ENCODE results near the gene CDH13.

CDH13 gene

DNA sequence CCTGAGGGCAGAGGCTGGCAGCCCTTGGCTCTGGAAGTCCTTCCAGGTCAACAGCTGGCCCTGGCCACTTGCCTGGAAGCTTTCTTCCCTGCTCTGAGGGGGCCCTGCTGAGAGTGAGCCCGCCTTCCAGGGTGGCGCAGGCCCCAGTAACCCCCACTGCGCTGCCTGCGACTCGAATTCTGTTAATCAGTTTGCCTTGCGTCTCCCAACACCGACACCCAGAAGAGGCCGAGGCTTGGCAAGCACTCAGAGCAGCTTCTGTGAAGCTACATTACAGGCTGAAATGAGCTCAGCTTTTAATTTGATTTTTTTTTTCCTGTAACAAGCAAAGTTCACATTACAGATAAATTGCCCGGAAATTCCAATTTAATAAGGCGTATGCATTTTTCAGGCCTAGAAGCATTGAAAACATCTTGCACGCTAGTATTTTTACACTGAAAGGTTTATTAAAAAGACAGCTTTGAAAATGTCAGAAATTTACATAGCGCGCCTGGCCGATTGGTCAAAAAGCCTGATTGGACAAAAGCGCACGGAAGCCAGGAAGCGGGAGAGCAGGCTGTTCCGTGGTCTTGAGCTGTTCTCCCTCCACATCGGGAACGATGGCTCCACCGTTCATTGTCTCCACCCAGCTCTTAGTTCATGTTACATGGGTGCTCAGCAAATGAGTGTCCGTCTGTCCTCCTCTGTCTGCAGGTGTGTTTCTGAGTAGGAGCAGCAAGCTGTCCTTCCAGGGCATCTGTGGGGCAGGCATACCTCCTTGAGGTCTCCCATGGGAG is 1115.5 kb downstream of the CDH13 start:
- no peak for DNase-seq

DNA sequence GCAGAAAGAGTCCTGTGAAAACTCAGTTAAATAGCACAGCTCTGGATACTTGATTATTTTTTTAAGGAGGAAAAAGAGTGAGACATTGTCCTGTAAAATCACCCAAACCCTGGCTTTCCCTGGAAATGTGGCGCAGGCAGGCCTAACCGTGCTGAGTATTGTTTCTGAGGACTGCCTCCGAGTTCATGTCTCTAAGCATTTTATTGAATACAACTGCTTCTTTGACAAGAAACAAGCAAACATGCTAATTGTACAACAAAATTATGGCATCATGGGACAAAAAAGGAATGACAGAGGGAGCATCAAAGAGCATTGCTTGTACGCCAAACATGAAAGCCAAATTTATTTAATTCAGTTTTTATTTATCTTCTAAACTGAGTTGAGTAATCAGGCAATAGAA is 1116.5 kb downstream of the CDH13 start:
- no peak for DNase-seq

DNA sequence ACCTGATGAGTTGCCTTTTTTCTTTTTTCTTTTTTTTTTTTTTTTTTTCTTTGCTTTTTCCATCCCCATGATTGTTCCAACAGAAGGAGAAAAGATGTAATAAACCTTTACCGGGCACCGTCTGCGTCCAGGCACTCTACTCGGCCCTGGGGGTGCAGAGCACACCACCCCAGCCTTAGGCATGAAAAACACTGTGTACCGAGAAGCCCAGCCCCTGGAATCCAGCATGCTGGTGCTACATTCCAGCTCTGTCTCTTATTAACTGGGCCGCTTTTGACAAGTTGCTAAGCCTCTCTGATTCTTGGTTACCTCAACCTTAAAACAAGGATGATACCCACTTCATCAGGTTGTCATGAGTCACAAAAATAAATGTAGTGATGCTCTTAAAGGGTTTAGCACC is 1117.0 kb downstream of the CDH13 start:
- no peak for DNase-seq

DNA sequence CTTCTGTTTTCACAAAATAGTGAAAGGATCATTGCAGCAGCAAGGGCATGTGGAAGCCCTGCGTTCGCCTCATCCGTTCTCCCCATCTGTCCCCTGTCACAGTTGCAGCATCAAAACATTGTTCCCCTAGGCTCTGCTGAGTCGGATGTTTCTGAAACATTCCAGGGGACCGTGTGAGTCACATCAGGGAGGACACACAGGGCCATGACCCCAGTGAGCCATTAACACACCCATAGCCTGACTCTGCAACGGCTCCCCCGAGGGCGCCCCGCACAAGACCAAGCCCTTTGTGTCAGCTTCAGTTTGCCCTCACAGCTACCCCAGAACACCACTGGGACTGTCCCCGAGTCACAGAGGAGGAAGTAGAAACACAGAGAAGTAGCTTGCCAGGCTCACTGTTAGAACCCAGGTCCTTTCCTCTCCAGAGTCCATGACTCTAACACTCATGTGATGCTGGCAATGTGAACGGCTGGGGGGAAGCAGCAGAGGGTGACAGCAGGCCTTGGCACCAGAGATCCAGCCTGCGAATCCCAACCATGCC is 1117.7 kb downstream of the CDH13 start:
- no peak for DNase-seq

DNA sequence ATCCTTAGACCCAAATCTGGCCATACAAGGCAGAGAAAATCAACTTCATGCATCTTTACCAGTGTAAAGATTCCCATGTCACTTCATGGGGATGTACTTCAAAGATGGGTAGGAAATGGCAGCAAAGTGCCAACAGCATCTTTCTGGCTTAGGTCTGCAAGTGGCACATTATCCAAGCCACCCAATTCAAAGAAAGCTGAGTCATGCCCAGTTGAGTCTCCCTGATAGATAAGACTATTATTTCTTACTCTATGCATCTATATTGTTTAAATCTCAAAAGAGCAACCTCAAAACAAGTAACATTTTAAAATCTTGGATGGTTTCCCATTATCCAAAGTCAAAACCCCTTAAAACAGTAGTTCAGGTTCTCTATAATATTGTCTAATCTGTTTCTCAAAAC is 1119.8 kb downstream of the CDH13 start:
- DNase-seq, result no peak

DNA sequence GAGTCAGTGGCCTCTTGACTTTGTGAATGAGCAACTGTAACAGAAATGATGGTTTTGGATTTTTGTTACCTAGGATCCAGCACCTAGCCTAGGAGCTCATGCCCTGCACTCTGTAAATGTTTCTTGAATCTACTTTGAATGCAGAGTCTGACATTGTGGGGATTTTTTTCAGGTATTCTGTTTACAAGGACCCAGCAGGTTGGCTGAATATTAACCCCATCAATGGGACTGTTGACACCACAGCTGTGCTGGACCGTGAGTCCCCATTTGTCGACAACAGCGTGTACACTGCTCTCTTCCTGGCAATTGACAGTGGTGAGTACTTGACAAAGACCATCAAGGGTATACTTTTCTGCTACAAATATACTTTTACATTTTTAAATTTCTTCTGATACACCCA is 1121.2 kb downstream of the CDH13 start:
- no peak for DNase-seq

DNA sequence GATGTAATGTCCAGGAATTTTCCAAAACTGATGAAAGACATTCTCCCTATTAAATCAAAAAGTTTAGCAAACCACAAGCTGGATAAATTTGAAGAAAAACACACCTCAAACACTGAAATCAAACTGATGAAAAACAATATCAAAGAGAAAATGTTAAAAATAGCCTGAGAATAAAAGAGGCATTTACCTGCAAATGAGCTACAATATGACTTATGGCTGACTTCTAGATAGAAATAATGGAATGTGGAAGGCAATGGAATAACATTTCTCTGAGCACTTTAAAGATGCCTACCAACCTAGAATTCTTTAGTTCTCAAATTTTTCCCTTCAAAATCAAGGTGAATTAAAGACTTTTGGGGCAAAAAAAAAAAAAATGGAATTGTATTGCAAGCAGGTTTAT is 1128.6 kb downstream of the CDH13 start:
- no peak for DNase-seq

DNA sequence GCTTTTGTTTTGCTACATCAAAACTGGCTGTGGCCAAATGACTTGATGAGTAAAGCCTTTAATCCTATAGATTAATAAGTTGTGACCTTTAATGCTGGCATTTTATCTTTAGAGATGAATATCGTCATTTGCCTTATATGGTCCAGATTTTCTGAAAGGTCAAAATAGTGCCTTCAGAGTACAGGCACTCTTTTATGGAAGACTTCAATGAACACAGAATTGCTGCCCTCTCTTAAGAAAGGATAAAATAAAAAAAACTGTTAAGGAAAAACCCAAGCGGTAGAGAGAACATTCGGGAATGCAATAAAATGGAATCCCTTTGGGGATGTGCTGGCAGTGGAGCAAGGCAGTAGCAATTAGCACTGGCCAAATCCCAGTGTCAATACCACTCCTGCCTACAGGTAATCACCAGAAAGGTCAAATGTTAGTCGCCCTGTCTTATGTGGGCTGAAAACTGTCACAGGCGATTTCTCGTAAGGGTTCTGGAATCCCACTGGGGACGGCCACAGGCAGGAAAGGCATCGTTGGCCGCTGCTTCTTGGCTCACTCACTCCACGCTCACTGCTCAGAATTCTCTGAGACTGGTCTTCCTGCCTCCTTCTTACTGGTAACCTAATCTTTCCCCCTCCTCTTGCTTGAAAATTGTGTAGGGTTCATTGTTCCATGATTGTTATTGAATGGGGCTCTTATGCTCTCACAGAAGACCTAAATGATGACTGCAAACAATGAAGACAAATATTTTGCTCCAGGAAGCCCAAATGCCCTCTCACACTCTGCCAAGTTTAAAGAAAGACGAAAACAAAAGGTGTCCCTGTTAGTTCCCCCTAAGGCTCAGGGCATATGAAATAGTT is 1135.6 kb downstream of the CDH13 start:
- DNase-seq, result no peak

DNA sequence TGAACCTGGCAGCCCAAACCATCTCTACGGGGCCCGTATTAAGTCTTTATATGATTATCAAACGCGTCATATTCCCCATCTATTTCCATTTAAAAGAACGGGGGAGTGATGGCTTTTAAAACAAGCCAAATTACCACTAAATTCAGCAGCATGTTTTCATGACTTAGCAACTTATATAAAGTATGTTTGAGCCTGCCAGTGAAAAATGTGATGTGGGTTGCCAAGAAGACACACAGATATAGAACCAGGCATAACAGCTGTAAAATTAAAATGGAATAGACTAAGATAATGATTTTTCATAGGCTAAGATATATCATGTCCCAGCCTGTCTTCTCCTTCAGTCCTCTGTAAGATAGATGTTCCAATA is 1136.2 kb downstream of the CDH13 start:
- no peak for DNase-seq

DNA sequence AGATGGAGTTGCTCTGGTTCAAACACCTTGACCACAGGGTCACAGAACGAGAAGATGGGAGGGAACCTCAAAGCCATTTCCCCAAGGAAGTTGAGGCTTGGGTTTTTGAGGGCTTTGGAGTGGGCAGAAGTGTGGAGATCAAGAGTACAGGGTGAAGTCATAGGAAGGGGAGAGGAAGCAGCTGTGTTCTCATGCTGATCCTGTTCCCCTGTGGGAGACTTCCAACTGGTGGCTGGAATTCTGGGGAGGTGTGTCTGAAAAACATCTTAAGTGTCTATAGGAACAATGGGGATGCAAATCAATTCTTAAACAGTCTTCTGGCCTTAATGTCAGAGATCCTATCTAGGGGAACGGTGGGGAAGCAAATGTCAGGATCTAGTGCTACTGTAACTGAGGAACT is 1142.2 kb downstream of the CDH13 start:
- no peak for DNase-seq

DNA sequence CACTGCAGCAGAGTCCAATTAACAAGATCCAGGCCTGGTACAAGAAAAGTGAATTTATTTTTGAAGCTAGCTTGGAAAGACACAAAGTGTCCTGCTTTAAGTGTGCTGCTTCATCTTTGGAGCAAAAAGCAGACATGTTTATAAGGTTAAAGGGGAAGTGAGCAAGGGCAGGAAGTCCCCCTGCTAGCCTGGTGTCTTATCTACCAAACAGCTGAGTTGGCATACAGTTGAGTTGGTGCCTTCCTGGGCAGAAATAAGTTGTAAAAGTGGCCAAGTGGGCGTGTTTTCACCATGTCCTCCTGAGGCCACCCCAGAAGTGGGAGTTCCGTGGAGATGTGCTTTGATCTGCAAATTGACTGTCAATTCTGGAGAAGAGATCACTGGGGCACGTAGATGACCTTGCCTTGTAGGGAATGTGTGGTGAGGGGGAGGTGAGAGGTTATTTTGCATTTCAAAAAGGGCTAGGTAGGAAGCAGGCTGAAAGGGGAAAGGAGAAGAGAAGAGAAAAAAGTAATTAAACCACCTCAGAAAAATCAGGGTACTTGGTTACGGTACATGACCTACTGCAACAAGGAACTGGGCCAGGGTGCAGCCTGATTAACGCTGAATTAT is 1142.7 kb downstream of the CDH13 start:
- no peak for DNase-seq

DNA sequence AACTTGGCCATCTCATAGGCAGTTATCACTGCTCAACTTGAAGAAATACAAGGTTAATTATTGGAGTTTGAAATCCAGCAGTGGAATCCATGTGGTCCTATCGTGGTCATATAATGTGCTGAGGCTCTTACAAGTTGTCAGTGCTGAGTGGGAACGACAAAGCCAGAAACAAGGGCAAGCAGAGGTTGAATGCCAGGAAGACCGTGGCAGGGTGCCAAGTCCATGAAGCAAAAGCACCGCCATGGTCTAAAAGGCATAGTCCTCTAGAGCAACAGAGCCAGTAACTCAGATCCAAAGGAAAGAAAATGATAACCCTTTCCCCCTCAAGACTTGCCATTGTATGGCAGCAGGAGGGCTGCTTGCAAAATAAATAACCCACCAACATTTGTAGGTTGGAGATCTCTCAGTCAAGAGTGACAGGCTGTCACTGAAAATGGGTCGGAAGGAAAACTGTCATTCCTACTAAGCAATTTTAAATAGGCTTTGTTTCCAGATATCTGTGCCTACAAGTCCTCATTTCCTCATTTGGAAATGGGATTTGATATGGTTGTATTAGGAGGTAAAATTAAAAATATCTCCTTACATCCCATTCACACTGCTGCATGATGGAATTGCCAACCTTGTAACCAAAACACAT is 1144.7 kb downstream of the CDH13 start:
- DNase-seq, result no peak

DNA sequence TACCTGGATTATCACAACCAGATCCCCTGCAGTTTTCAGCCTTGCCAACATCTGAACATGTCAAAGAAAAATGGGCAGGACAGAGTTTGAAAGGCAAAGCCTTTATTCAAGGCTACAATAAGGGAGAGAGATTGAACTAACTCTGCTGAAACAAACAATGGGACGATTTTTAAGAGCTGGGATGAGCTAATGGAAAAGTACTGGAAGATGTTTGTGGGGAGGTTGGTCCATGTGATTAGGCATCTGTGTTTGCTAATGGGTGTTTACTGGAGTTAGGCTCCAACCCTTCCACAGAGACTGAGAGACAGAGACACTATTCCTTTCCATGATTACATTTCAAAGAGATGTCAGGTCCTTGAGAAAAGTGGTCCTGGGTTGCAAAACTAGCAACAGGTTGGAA is 1146.0 kb downstream of the CDH13 start:
- no peak for DNase-seq

DNA sequence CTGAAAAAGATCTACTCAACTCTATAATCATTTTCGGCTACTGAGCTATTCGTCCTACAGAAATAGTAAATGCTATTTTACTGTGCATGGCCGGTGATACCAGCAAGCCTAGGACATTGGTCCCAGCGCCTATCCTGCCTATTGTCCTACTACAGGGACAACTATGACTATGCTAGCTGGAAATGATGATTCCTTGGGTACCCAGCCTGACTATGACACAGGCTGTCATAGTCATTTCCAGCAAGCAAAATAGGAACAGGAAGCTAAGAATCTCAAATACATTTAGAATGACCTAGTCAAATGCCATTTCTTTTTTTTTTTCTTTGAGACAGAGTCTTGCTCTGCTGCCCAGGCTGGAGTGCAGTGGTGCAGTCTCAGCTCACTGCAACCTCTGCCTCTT is 1147.3 kb downstream of the CDH13 start:
- no peak for DNase-seq

DNA sequence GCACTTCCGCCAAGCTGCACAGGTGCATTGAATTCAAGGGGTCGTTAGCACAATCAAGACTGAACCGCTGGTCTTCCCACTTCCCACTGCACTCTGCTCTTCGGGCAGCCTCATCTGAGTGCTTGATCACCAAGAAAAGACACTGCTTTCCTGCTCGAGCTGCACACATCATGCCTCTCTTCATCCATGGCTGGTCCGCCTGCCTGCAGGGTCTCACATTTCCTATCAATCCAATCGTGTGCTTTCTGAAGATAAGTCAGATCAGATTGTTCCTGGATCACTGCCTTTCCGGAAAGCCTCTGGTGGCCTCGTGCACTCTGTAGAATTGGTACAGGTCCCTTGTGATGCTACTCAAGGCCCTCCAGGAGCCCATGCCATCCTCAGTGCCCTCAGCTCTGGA is 1150.2 kb downstream of the CDH13 start:
- no peak for DNase-seq

DNA sequence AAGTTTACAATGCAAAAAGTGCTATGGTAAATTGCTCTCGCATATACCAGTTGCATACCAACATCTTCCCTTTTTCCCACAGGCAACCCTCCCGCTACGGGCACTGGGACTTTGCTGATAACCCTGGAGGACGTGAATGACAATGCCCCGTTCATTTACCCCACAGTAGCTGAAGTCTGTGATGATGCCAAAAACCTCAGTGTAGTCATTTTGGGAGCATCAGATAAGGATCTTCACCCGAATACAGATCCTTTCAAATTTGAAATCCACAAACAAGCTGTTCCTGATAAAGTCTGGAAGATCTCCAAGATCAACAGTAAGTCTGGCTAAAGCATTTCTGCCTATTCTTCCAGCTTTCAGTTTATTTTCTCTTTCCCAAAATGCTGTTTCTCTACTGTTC is 1153.1 kb downstream of the CDH13 start:
- DNase-seq, result no peak

DNA sequence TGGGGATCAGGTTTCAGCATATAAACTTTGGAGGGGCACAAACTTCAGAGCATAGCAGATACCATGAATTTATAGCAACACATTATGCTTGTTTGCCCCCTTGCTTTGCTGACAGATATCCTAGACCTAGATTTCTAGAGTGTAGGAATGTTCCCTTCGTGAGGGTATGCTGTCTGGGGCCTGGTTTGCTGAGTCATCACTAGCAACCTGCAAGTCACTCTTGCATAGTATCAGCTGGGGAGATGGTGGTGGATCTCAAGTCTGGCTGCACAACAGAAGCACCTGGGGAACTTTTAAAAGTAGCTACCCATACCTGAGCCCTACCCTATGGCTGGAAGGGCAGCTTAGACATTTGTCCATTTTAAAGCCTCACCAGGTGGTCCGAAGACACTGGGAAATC is 1158.7 kb downstream of the CDH13 start:
- DNase-seq, result no peak

DNA sequence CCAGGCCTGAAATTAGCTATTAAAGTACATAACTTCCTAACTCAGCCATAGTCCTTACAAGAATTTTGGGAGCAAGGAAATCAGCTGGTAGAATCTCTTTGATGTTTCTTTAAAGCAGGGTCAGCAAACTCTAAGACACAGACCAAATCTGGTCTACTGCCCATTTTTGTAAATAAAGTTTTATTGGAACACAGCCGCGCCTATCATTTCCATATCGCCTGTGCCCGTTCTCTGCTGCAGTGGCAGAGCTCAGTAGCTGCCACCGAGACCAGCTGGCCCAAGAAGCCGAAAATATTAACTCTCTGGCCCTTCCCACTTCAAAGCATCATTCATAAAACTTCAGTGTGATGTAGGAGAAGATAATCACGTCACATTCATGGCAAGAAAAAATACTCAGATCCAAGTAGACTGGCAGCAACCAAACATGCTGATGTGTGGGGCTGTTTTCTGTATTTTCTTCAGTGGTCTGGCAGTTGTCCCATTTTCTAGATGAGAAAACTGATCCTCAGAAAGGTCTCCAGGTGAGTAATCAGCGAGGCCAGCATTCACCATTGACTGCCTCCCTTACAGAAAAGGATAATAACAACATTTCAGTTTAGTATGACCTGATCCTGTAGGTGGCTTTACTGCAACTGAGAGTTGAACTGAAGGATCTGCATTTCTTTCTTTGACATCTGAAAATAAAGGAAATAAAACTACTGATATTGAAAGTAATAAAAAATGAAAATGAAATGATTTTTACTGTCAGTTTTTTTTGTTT is 1163.1 kb downstream of the CDH13 start:
- DNase-seq, result no peak

DNA sequence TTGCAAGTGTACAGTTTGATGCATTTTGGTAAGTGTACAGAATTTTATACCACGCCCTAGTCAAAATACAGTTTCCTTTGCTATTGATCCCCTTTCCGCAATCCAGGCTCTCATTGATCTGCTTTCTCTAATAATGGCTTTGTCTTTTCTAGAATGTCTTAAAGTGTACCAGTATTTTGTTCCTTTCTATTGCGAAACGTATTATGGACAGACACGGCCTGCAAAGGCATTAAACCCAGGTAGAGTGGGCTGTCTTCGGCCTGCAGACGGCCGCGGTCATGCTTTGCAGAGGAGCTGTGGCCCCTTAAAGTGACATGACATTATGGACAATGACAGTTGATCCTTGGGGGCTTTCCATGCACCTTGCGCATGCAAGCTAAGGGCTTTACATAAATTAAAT is 1165.1 kb downstream of the CDH13 start:
- DNase-seq, result no peak

DNA sequence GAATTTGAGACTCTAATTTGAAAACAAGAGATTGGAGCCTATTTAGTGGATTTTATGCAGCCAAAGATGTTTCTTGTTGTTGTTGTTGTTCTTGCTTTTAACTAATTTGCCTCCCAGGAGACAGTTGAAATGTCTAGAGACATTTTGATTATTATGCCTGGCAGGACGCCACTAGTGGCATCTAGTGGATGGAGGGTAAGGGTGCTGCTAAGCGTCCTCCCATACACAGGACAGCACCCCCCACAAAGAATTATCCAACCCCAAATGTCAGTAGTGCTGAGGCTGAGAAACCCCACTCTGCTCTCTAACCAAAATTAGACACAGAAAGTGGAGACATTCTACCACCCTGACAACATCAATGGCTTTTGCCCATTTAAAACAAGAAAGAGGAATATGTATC is 1165.6 kb downstream of the CDH13 start:
- no peak for DNase-seq

DNA sequence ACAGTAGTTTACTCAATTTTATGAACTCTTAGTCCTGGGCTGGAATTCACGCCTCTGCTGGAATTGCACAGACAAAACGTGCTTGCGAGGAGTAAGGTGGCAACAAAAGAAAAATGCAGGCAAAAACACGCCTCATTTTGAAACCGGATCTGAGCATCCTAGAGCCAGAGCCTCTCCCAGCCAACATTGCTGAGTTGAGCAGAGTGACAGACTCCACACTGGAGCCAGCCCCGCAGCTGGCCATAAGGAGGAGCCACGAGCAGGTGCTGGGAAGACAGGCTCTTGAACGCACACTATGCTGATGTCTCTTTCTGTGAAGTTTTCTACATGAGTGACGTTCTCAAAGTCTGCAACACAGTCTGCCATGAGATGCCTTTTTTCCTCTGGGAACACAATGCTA is 1166.4 kb downstream of the CDH13 start:
- DNase-seq, result no peak

DNA sequence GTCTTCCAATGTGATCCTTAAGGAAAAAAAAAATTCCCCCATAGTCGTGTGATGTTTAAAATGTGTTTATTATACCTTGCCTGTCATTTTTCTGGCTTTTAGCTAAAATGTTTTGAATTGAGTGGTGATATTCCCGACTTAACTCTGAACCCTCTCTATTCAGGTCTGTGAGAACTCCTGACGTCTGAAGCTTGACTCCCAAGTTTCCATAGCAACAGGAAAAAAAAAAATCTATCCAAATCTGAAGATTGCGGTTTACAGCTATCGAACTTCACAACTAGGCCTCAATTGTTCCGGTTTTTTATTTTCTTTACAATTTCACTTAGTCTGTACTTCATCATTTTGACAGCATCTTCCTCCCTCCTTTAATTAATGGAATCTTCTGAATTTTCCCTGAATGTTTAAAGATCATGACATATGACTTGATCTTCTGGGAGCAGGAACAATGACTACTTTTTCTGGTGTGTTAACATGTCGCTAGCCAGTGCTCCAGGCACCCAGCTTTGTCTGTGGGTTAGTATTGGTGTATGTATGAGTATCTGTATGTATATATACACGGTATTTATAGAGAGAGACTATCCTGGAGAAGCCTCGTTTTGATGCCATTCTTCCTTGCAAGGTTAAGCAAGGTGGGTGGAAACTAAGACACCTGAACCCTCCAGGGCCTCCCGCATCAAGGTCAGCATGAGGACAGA is 1168.2 kb downstream of the CDH13 start:
- no peak for DNase-seq
